ENCODE results near the gene NMT1.

The NMT1 gene

GRCh38 chr17:45130681-45131615 is 69.8 kb downstream of the NMT1 start:
- TF ChIP-seq POLR2AphosphoS5 (IDR thresholded peaks at IDR 0.05; ENCODE audit: low read depth, low read length) (no peak), SIN3A (IDR thresholded peaks at IDR 0.05; ENCODE audit: borderline replicate concordance, insufficient read depth, low read length) (no peak), TAF1 (IDR thresholded peaks at IDR 0.05; ENCODE audit: borderline replicate concordance, insufficient read depth, low read length) (no peak), FOXP2 (optimal IDR thresholded peaks at IDR 0.05; ENCODE audit: borderline replicate concordance, extremely low read depth, extremely low read length, insufficient read depth) (no peak), REST (IDR thresholded peaks at IDR 0.05; ENCODE audit: insufficient read depth in 1 of 2, low read depth in 2 of 2, low read length in 2 of 2) (no peak)

- no peak for TF ChIP-seq REST (IDR thresholded peaks at IDR 0.05; ENCODE audit: insufficient read depth in 1 of 2, low read depth in 2 of 2, low read length in 2 of 2)
- no peak for TF ChIP-seq SIN3A (IDR thresholded peaks at IDR 0.05; ENCODE audit: borderline replicate concordance, insufficient read depth, low read length)
- TF ChIP-seq TAF1 (IDR thresholded peaks at IDR 0.05; ENCODE audit: borderline replicate concordance, insufficient read depth, low read length): no peak
- TF ChIP-seq POLR2AphosphoS5 (IDR thresholded peaks at IDR 0.05; ENCODE audit: low read depth, low read length): no peak
- TF ChIP-seq FOXP2 (optimal IDR thresholded peaks at IDR 0.05; ENCODE audit: borderline replicate concordance, extremely low read depth, extremely low read length, insufficient read depth): no peak
Measured at GRCh38 chr17:45131616-45132319, 70.7 kb downstream of the NMT1 start.

- 0 out of 4 replicates have a peak, but pooled peaks of 1 of the 2 experiments have one; percentile 14 for TF ChIP-seq REST (IDR thresholded peaks at IDR 0.05; ENCODE audit: insufficient read depth in 1 of 2, low read depth in 2 of 2, low read length in 2 of 2)
- TF ChIP-seq POLR2AphosphoS5 (IDR thresholded peaks at IDR 0.05; ENCODE audit: low read depth, low read length): 0 out of 2 replicates have a peak, but pooled peaks have one; percentile 52
- no peak for TF ChIP-seq SIN3A (IDR thresholded peaks at IDR 0.05; ENCODE audit: borderline replicate concordance, insufficient read depth, low read length)
- TF ChIP-seq TAF1 (IDR thresholded peaks at IDR 0.05; ENCODE audit: borderline replicate concordance, insufficient read depth, low read length): 0 out of 2 replicates have a peak, but pooled peaks have one; percentile 24
- TF ChIP-seq FOXP2 (optimal IDR thresholded peaks at IDR 0.05; ENCODE audit: borderline replicate concordance, extremely low read depth, extremely low read length, insufficient read depth): no peak
Measured at GRCh38 chr17:45132320-45132571, 71.1 kb downstream of the NMT1 start, which contains the start of gene PLCD3. Gene PLCD3, minus strand, starts transcription at chr17:45132515. Its CDS starts 105 bp downstream, at chr17:45132410.

GRCh38 chr17:45132572-45133463 is 71.7 kb downstream of the NMT1 start:
- TF ChIP-seq POLR2AphosphoS5 (IDR thresholded peaks at IDR 0.05; ENCODE audit: low read depth, low read length) (peak; percentile 57; the same call in 1 of the 2 replicates), FOXP2 (optimal IDR thresholded peaks at IDR 0.05; ENCODE audit: borderline replicate concordance, extremely low read depth, extremely low read length, insufficient read depth) (peak; percentile 56), REST (IDR thresholded peaks at IDR 0.05; ENCODE audit: insufficient read depth in 1 of 2, low read depth in 2 of 2, low read length in 2 of 2) (no peak), TAF1 (IDR thresholded peaks at IDR 0.05; ENCODE audit: borderline replicate concordance, insufficient read depth, low read length) (no peak), SIN3A (IDR thresholded peaks at IDR 0.05; ENCODE audit: borderline replicate concordance, insufficient read depth, low read length) (no peak)
